ENCODE measurements around the gene ATP5F1C.

- TF ChIP-seq CTCF (IDR thresholded peaks at IDR 0.05) = no peak
- TF ChIP-seq POLR2A (IDR thresholded peaks at IDR 0.05) = no peak
These were observed 16.8 kb downstream of the ATP5F1C start for GRCh38 chr10:7804741-7805140.

Data from body of pancreas (tissue), 4 donors.